Peyer's patch (tissue), 4 donors: ENCODE measurements around the gene CNTNAP2.

Source experiments
- POLR2A ChIP-seq, 2 donors: fragments of 450-650 bp; IDR thresholded peaks; one replicate each; pipeline ENCODE4 v1.5.1; 2017; ENCODE audit warnings: antibody characterized with exemption in 2 of 2, mild to moderate bottlenecking in 2 of 2, moderate library complexity in 2 of 2
- TF ChIP-seq, protein P1 (sequence below), 6 experiments: fragments of 450-650 bp in 4 of 6; fragments of 200-600 bp in 2 of 6; sonication (generic) in 1 of 6; IDR thresholded peaks; one replicate each; pipeline ENCODE4 v1.5.1; 2017 to 2019; ENCODE audit warnings: antibody characterized with exemption in 6 of 6, mild to moderate bottlenecking in 3 of 6, moderate library complexity in 1 of 6

DNA sequence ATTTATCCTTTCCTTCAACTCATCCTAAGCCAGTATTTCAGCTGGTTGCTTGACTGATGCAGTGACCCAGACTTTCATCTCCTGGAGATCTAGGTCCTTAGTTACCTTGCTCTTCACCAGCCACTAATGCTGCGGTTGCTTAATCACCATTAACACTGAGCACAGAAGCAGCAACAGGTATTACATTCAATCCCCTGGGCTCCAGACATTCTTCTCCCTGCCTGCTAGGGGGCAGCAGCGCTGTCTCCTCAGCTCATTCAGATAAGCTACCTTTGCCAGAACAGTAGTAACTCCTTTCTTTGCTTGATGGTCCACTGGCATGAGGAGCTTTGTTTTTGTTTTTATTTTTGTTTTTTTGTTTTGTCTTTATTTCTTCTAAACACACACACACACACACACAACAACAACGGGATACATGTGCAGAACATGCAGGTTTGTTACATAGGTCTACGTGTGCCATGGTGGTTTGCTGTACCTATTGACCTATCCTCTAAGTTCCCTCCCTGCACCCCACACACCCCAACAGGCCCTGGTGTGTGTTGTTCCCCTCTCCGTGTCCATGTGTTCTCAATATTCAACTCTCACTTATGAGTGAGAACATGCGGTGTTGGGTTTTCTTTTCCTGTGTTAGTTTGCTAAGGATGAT lies 1430.8 kb downstream of the CNTNAP2 start:
- TF ChIP-seq, protein P1, sequence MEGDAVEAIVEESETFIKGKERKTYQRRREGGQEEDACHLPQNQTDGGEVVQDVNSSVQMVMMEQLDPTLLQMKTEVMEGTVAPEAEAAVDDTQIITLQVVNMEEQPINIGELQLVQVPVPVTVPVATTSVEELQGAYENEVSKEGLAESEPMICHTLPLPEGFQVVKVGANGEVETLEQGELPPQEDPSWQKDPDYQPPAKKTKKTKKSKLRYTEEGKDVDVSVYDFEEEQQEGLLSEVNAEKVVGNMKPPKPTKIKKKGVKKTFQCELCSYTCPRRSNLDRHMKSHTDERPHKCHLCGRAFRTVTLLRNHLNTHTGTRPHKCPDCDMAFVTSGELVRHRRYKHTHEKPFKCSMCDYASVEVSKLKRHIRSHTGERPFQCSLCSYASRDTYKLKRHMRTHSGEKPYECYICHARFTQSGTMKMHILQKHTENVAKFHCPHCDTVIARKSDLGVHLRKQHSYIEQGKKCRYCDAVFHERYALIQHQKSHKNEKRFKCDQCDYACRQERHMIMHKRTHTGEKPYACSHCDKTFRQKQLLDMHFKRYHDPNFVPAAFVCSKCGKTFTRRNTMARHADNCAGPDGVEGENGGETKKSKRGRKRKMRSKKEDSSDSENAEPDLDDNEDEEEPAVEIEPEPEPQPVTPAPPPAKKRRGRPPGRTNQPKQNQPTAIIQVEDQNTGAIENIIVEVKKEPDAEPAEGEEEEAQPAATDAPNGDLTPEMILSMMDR (IDR thresholded peaks at IDR 0.05), result no peak
- TF ChIP-seq POLR2A (IDR thresholded peaks at IDR 0.05), result no peak
